SK-N-SH (cell line): ENCODE results near the gene TMEM30A. TPM values are rescaled to one million over a fixed set of nuclear protein-coding genes. Genes with fewer than 3 reads are reported as not detected.
A peak's percentile ranks its signal among the peaks of the same experiment; 100 is the strongest.

Experiments
- CTCF ChIA-PET: fragments of 300-600, 350-600 bp; formaldehyde crosslinking; extraction: SDS; loops from one replicate; lab custom pipeline; 2021; lab: Yijun Ruan, JAX
- POLR2A ChIA-PET: fragments of 350-600 bp; sonication (Branson Sonifier 250); formaldehyde crosslinking; extraction: SDS; loops from one replicate; lab custom pipeline; 2020; ENCODE audit warnings: antibody characterized with exemption, inconsistent platforms; lab: Yijun Ruan, JAX
- DNase-seq: peaks from one replicate; pipeline ENCODE4 v3.0.0; 2012
- H2AFZ ChIP-seq: fragments of 200-600 bp; sonication (generic); 2 replicates; pipeline ENCODE4 v1.8.1; 2016; ENCODE audit warnings: antibody characterized with exemption, mild to moderate bottlenecking, low read depth
- H3F3A ChIP-seq: fragments of 200-600 bp; sonication (generic); replicated peaks from 2 replicates; pipeline ENCODE3; 2016; ENCODE audit warnings: antibody characterized with exemption, mild to moderate bottlenecking; ENCODE audit not compliant: insufficient read depth
- H3K27ac ChIP-seq, 2 experiments: fragments of 200-500 bp in 1 of 2; fragments of 200-600 bp in 1 of 2; sonication (Bioruptor generic) in 1 of 2; sonication (generic), shearing (Covaris generic) in 1 of 2; 2 replicates each; pipeline versions ENCODE4 v1.5.1 to v1.6.1; 2014 to 2016; ENCODE audit warnings: low read depth in 2 of 2, inconsistent platforms in 1 of 2, low read length in 1 of 2, mild to moderate bottlenecking in 1 of 2, mixed read lengths in 1 of 2
- H3K27me3 ChIP-seq: fragments of 200-600 bp; sonication (generic), shearing (Covaris generic); 2 replicates; pipeline ENCODE4 v1.6.1; 2016; ENCODE audit warnings: mixed run types; ENCODE audit not compliant: insufficient read depth
- H3K36me3 ChIP-seq, 2 experiments: fragments of 200-500 bp in 1 of 2; fragments of 200-600 bp in 1 of 2; sonication (Bioruptor generic) in 1 of 2; sonication (generic) in 1 of 2; replicated peaks in 1 of 2; 2 replicates each; pipeline versions ENCODE3 to v1.5.1; 2014 to 2016; ENCODE audit warnings: low read length in 1 of 2, mild to moderate bottlenecking in 1 of 2; ENCODE audit not compliant: insufficient read depth in 2 of 2, control insufficient read depth in 1 of 2
- H3K4me1 ChIP-seq, 2 experiments: fragments of 200-500 bp in 1 of 2; fragments of 200-600 bp in 1 of 2; sonication (Bioruptor generic) in 1 of 2; sonication (generic), shearing (Covaris generic) in 1 of 2; 2 replicates each; pipeline versions ENCODE4 v1.5.1 to v1.6.1; 2014 to 2016; ENCODE audit warnings: low read depth in 1 of 2, low read length in 1 of 2, mixed run types in 1 of 2; ENCODE audit not compliant: insufficient read depth in 2 of 2, control insufficient read depth in 1 of 2
- H3K4me2 ChIP-seq: fragments of 200-600 bp; sonication (generic), shearing (Covaris generic); 2 replicates; pipeline ENCODE4 v1.6.1; 2017; ENCODE audit warnings: mixed run types
- H3K4me3 ChIP-seq, 2 experiments: fragments of 200-500 bp in 1 of 2; fragments of 200-600 bp in 1 of 2; sonication (Bioruptor generic) in 1 of 2; sonication (generic), shearing (Covaris generic) in 1 of 2; 2 replicates each; pipeline versions ENCODE4 v1.5.1 to v1.8.1; 2014 to 2016; ENCODE audit warnings: low read depth in 2 of 2, inconsistent platforms in 1 of 2, low read length in 1 of 2, mild to moderate bottlenecking in 1 of 2, mixed read lengths in 1 of 2, moderate library complexity in 1 of 2
- H3K79me2 ChIP-seq: fragments of 200-600 bp; sonication (generic); 2 replicates; pipeline ENCODE4 v1.8.1; 2017; ENCODE audit warnings: mild to moderate bottlenecking; ENCODE audit not compliant: insufficient read depth
- H3K9ac ChIP-seq: fragments of 200-600 bp; sonication (generic); 2 replicates; pipeline ENCODE4 v1.6.1; 2017; ENCODE audit warnings: mixed run types
- H3K9me2 ChIP-seq: fragments of 200-600 bp; sonication (generic); 2 replicates; pipeline ENCODE4 v1.6.1; 2017; ENCODE audit warnings: mixed run types
- H3K9me3 ChIP-seq: fragments of 200-600 bp; sonication (generic); 2 replicates; pipeline ENCODE4 v1.6.1; 2017; ENCODE audit warnings: mixed run types, mild to moderate bottlenecking, moderate library complexity
- H4K20me1 ChIP-seq: fragments of 200-600 bp; sonication (generic); 2 replicates; pipeline ENCODE4 v1.6.1; 2017; ENCODE audit warnings: mild to moderate bottlenecking, mixed run types; ENCODE audit not compliant: insufficient read depth
- CTCF ChIP-seq: fragments of 200-600 bp; sonication (generic); IDR thresholded peaks from 2 replicates; pipeline ENCODE4 v1.6.1; 2017; ENCODE audit warnings: antibody characterized with exemption, mild to moderate bottlenecking, moderate library complexity
- FOXM1 ChIP-seq: IDR thresholded peaks from 2 replicates; pipeline ENCODE4 v1.4.0; 2012; ENCODE audit warnings: low read depth, mild to moderate bottlenecking
- GATA2 ChIP-seq: sonication (generic); formaldehyde crosslinking; IDR thresholded peaks from 2 replicates; pipeline ENCODE4 v1.5.0; 2020; ENCODE audit warnings: mild to moderate bottlenecking, missing genetic modification reagents
- POLR2AphosphoS5 ChIP-seq: IDR thresholded peaks from 2 replicates; pipeline ENCODE4 v1.6.1; 2012; ENCODE audit warnings: low read depth, low read length
- RAD21 ChIP-seq: IDR thresholded peaks from 2 replicates; pipeline ENCODE4 v1.6.1; 2012; ENCODE audit warnings: mild to moderate bottlenecking, low read length
- REST ChIP-seq: IDR thresholded peaks from 2 replicates; pipeline ENCODE4 v1.6.1; 2012; ENCODE audit warnings: mild to moderate bottlenecking, low read depth, low read length, moderate library complexity
- SMC3 ChIP-seq: IDR thresholded peaks from 2 replicates; pipeline ENCODE4 v1.6.1; 2012; ENCODE audit warnings: low read depth, low read length, improper control_type of control experiment
- TCF12 ChIP-seq: IDR thresholded peaks from 2 replicates; pipeline ENCODE4 v1.4.0; 2012
- TEAD4 ChIP-seq: IDR thresholded peaks from 2 replicates; pipeline ENCODE4 v1.4.0; 2012; ENCODE audit warnings: mild to moderate bottlenecking, borderline replicate concordance; ENCODE audit not compliant: insufficient read depth
- ZBTB33 ChIP-seq: IDR thresholded peaks from 2 replicates; pipeline ENCODE4 v1.4.0; 2012; ENCODE audit warnings: low read depth, borderline replicate concordance
- WGBS: methylation state at CpG from one replicate; pipeline ENCODE4 v1.1.6; 2017; ENCODE audit warnings: low lambda C conversion rate; 5-methylcytosine and 5-hydroxymethylcytosine counted together
- polyA plus RNA-seq, 3 experiments: library from polyadenylated mRNA; depleted of rRNA; stranded (reverse); fragments of >200 nt; gene quantifications; 2 replicates each; pipeline ENCODE4 v1.2.3, GENCODE V29; 2012
- TF ChIP-seq, protein P1 (sequence below): IDR thresholded peaks from 2 replicates; pipeline ENCODE4 v1.4.0; 2012; ENCODE audit warnings: low read depth, borderline replicate concordance

Gene TMEM30A
- polyA plus RNA-seq, 1 of the 3 experiments (the other 2 are of a cell fraction) = 22.8 TPM

GRCh38 chr6:75266716-75267291 lies 17.8 kb downstream of the TMEM30A start:
- Histone ChIP-seq H3K4me1 (no peaks in the 10 kb centered on the region; a peak in 1 of 4 replicates), H3K9ac (no peak overlapping the region), H3K4me3 (no peak overlapping the region; a peak in 1 of 4 replicates), H3K27ac (no peak overlapping the region), H3K9me2 (no peaks in the 10 kb centered on the region), H3F3A (peaks cover 11% of the 10 kb centered on the region), H4K20me1 (peaks cover 19% of the 10 kb centered on the region), H2AFZ (no peak overlapping the region), H3K79me2 (peaks cover 92% of the 10 kb centered on the region), H3K27me3 (no peaks in the 10 kb centered on the region), H3K4me2 (no peak overlapping the region), H3K9me3 (no peaks in the 10 kb centered on the region), H3K36me3 (peaks cover 18 to 31% of the 10 kb centered on the region in 2 experiments)
- CTCF ChIA-PET = interaction anchor here (0.5 to 3.5 kb wide), 32 partner anchors 9 to 521 kb away, joined by 3 to 51 read pairs (median 5); partner anchors contain the start of genes COX7A2 and TMEM30A
- WGBS = 55% methylated on average over 2 of the region's 2 CpGs
- DNase-seq = peak; percentile 40
- POLR2A ChIA-PET = no interaction called here
- TF ChIP-seq, protein P1, sequence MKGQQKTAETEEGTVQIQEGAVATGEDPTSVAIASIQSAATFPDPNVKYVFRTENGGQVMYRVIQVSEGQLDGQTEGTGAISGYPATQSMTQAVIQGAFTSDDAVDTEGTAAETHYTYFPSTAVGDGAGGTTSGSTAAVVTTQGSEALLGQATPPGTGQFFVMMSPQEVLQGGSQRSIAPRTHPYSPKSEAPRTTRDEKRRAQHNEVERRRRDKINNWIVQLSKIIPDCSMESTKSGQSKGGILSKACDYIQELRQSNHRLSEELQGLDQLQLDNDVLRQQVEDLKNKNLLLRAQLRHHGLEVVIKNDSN = no peak
- TF ChIP-seq REST = no peak
- peak; percentile 60 for TF ChIP-seq SMC3
- TF ChIP-seq FOXM1 = no peak
- TF ChIP-seq GATA2 (CRISPR knock-in tag) = no peak
- TF ChIP-seq TEAD4 = no peak
- peak; percentile 79 for TF ChIP-seq RAD21
- no peak for TF ChIP-seq ZBTB33
- TF ChIP-seq POLR2AphosphoS5 = no peak
- TF ChIP-seq CTCF = peak; percentile 95
- TF ChIP-seq TCF12 = no peak
